ENCODE data around the gene TSSK3.

GRCh38 chr1:32388641-32389040 is 26.3 kb downstream of the TSSK3 start:
- TF ChIP-seq, protein P1, sequence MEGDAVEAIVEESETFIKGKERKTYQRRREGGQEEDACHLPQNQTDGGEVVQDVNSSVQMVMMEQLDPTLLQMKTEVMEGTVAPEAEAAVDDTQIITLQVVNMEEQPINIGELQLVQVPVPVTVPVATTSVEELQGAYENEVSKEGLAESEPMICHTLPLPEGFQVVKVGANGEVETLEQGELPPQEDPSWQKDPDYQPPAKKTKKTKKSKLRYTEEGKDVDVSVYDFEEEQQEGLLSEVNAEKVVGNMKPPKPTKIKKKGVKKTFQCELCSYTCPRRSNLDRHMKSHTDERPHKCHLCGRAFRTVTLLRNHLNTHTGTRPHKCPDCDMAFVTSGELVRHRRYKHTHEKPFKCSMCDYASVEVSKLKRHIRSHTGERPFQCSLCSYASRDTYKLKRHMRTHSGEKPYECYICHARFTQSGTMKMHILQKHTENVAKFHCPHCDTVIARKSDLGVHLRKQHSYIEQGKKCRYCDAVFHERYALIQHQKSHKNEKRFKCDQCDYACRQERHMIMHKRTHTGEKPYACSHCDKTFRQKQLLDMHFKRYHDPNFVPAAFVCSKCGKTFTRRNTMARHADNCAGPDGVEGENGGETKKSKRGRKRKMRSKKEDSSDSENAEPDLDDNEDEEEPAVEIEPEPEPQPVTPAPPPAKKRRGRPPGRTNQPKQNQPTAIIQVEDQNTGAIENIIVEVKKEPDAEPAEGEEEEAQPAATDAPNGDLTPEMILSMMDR (IDR thresholded peaks at IDR 0.05; ENCODE audit: control extremely low read depth in 1 of 3, insufficient read depth in 1 of 3, low read depth in 1 of 3, low read length in 3 of 3) = no peak
- no peak for TF ChIP-seq EZH2 (IDR thresholded peaks at IDR 0.05; ENCODE audit: low read depth, low read length, severe bottlenecking)

Measured in H1 (cell line).